Measurements from ENCODE around the gene KANSL1. TPM values are rescaled to one million over a fixed set of nuclear protein-coding genes. Genes with fewer than 3 reads are reported as not detected.

Gene KANSL1
- total RNA-seq, 1 experiment from 2014 or later = 47.6 TPM

DNA sequence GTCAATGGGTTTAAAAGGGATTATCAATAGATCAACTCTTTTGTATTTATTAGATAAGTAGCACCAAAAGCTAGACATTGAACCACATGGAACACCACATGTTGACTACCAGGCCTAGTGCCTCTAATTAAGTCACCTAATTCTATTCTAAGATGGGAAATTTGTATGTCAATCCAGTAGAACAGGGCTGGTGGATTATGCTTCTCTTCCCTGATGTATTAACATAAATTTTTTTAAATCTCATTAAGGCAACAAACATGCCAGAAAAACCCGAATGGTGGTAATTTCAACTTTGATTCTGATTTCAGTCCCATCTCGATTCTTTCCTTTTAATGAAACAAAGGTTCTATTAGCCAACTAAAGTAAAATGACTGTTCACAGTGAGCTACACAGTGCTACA, 92.6 kb downstream of the KANSL1 start:
- peak overlapping the region; percentile 10 for H3K27ac ChIP-seq (ENCODE audit: low read length)
- no peak for TF ChIP-seq EZH2 (IDR thresholded peaks at IDR 0.05; ENCODE audit: low read length, unreplicated experiment)
- TF ChIP-seq, protein P1, sequence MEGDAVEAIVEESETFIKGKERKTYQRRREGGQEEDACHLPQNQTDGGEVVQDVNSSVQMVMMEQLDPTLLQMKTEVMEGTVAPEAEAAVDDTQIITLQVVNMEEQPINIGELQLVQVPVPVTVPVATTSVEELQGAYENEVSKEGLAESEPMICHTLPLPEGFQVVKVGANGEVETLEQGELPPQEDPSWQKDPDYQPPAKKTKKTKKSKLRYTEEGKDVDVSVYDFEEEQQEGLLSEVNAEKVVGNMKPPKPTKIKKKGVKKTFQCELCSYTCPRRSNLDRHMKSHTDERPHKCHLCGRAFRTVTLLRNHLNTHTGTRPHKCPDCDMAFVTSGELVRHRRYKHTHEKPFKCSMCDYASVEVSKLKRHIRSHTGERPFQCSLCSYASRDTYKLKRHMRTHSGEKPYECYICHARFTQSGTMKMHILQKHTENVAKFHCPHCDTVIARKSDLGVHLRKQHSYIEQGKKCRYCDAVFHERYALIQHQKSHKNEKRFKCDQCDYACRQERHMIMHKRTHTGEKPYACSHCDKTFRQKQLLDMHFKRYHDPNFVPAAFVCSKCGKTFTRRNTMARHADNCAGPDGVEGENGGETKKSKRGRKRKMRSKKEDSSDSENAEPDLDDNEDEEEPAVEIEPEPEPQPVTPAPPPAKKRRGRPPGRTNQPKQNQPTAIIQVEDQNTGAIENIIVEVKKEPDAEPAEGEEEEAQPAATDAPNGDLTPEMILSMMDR (conservative IDR thresholded peaks at IDR 0.05; ENCODE audit: low read depth, low read length) = no peak
- no peak for TF ChIP-seq EZH2phosphoT487 (IDR thresholded peaks at IDR 0.05; ENCODE audit: borderline replicate concordance, low read length)
- H3K9ac ChIP-seq (ENCODE audit: low read length) = no peak overlapping the region
- no peak overlapping the region for H2AFZ ChIP-seq (ENCODE audit: low read length)
- no peaks in the 10 kb centered on the region for H3F3A ChIP-seq (ENCODE audit: low read length, unreplicated experiment)
- H3K9me3 ChIP-seq (ENCODE audit: low read length) = no peaks in the 10 kb centered on the region
- no peaks in the 10 kb centered on the region for H3K27me3 ChIP-seq (ENCODE audit: low read length)
- ChIA-PET POLR2A (ENCODE audit: unreplicated experiment) (no interaction called here), CTCF (interaction anchor here (1.9 kb wide), 1 partner anchor 92 kb away, joined by 6 read pairs; the partner anchor contains the start of gene KANSL1)
- ATAC-seq = no peak
- H3K4me1 ChIP-seq (ENCODE audit: insufficient read depth, low read length) = peaks cover 9% of the 10 kb centered on the region
- H3K4me3 ChIP-seq (ENCODE audit: low read length) = no peak overlapping the region
- peaks cover 96% of the 10 kb centered on the region for H3K79me2 ChIP-seq (ENCODE audit: low read length)
- peaks cover 21% of the 10 kb centered on the region for H4K20me1 ChIP-seq (ENCODE audit: low read length)
- DNase-seq = no peak
- intact Hi-C loops (cut with micrococcal nuclease) = loop anchor here (5.0 kb wide), 2 partner anchors 38 to 53 kb away; no protein-coding TSS in a partner anchor
- BruUV-seq (replicated peaks) = no TSS peak
- H3K4me2 ChIP-seq (ENCODE audit: low read length) = peak overlapping the region; percentile 0
- H3K36me3 ChIP-seq (ENCODE audit: low read depth, low read length) = no peaks in the 10 kb centered on the region
- H3K9me2 ChIP-seq (replicated peaks; ENCODE audit: low read length) = no peaks in the 10 kb centered on the region

DNA sequence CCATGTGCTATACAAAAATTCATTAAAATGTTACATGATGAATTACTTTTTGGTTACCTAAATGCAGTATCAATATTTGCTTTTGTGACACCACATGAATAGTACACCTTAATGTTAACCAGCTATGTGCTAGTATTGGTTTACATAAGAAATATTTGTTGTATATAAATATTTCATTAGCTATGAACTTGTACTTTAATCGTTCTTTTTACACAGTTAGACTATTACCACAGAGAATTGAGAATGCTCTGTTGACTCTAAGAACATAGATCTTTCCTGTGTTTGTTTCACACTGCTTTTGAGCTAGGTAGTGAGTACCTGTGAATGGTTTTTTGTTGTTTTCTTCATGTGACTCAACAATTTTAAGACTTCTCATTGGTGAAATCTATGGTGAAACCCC, 93.4 kb downstream of the KANSL1 start:
- no peak for TF ChIP-seq EZH2phosphoT487 (IDR thresholded peaks at IDR 0.05; ENCODE audit: borderline replicate concordance, low read length)
- TF ChIP-seq, protein P1 (conservative IDR thresholded peaks at IDR 0.05; ENCODE audit: low read depth, low read length) = no peak
- no peak for TF ChIP-seq EZH2 (IDR thresholded peaks at IDR 0.05; ENCODE audit: low read length, unreplicated experiment)
- no peak overlapping the region for H2AFZ ChIP-seq (ENCODE audit: low read length)

DNA sequence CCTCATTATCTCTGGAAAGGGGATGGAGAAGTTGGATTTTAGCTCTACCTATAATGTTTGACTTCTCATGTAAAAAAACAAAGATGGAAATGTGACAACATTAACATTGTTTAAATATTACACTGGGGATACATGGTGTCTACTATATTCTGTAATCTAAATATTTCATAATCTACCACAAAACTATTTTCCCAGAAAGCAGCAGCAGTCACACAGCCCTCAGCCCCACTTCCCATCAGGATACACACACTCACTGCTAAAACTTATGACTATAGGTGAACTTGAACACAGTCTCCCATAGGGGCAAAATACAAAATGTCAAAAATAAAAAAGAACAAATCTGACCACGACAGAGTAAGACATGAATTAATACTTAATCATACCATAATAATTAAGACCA, 95.7 kb downstream of the KANSL1 start:
- TF ChIP-seq, protein P1 (conservative IDR thresholded peaks at IDR 0.05; ENCODE audit: low read depth, low read length) = no peak
- TF ChIP-seq EZH2phosphoT487 (IDR thresholded peaks at IDR 0.05; ENCODE audit: borderline replicate concordance, low read length) = no peak
- no peak for TF ChIP-seq EZH2 (IDR thresholded peaks at IDR 0.05; ENCODE audit: low read length, unreplicated experiment)
- Histone ChIP-seq H3K27ac (ENCODE audit: low read length) (no peak overlapping the region), H4K20me1 (ENCODE audit: low read length) (peaks cover 29% of the 10 kb centered on the region), H3K79me2 (ENCODE audit: low read length) (peaks cover 93% of the 10 kb centered on the region), H3K9me3 (ENCODE audit: low read length) (no peaks in the 10 kb centered on the region), H3K4me1 (ENCODE audit: insufficient read depth, low read length) (peaks cover 9% of the 10 kb centered on the region), H3K9ac (ENCODE audit: low read length) (no peak overlapping the region), H2AFZ (ENCODE audit: low read length) (no peak overlapping the region), H3K36me3 (ENCODE audit: low read depth, low read length) (peaks cover 10% of the 10 kb centered on the region; the same call in 1 of the 2 replicates), H3K4me3 (ENCODE audit: low read length) (no peak overlapping the region), H3F3A (ENCODE audit: low read length, unreplicated experiment) (no peaks in the 10 kb centered on the region), H3K4me2 (ENCODE audit: low read length) (no peak overlapping the region), H3K27me3 (ENCODE audit: low read length) (no peaks in the 10 kb centered on the region), H3K9me2 (replicated peaks; ENCODE audit: low read length) (no peaks in the 10 kb centered on the region)
- intact Hi-C loops (cut with micrococcal nuclease) = loop anchor here (2.0 kb wide), 1 partner anchor 19 kb away; no protein-coding TSS in a partner anchor
- no TSS peak for BruUV-seq (replicated peaks)
- ATAC-seq = no peak
- DNase-seq = no peak
- ChIA-PET POLR2A (ENCODE audit: unreplicated experiment) (no interaction called here), CTCF (no interaction called here)

More for the DNA sequence above, 93.4 kb downstream of the KANSL1 start:
- Histone ChIP-seq H3K79me2 (ENCODE audit: low read length) (peaks cover 96% of the 10 kb centered on the region), H3K27me3 (ENCODE audit: low read length) (no peaks in the 10 kb centered on the region), H3K4me2 (ENCODE audit: low read length) (no peak overlapping the region), H3K4me3 (ENCODE audit: low read length) (no peak overlapping the region), H3K9me2 (replicated peaks; ENCODE audit: low read length) (no peaks in the 10 kb centered on the region), H3K4me1 (ENCODE audit: insufficient read depth, low read length) (peaks cover 9% of the 10 kb centered on the region), H3K9me3 (ENCODE audit: low read length) (no peaks in the 10 kb centered on the region), H3F3A (ENCODE audit: low read length, unreplicated experiment) (no peaks in the 10 kb centered on the region), H3K9ac (ENCODE audit: low read length) (no peak overlapping the region), H3K36me3 (ENCODE audit: low read depth, low read length) (no peaks in the 10 kb centered on the region), H4K20me1 (ENCODE audit: low read length) (peaks cover 27% of the 10 kb centered on the region), H3K27ac (ENCODE audit: low read length) (no peak overlapping the region)
- ChIA-PET CTCF (interaction anchor here (1.9 kb wide), 1 partner anchor 93 kb away, joined by 6 read pairs; the partner anchor contains the start of gene KANSL1), POLR2A (ENCODE audit: unreplicated experiment) (interaction anchor here (0.6 to 0.7 kb wide), 2 partner anchors 60 to 645 kb away, joined by 3 to 31 read pairs; no protein-coding TSS in a partner anchor)
- intact Hi-C loops (cut with micrococcal nuclease) = loop anchor here (5.0 kb wide), 2 partner anchors 38 to 53 kb away; no protein-coding TSS in a partner anchor
- BruUV-seq (replicated peaks) = no TSS peak
- ATAC-seq (peak; percentile 65), DNase-seq (peak; percentile 25)

All from PC-3 (cell line).